RWPE1 (cell line): ENCODE measurements around the gene LHX3.

Source experiments
- CTCF ChIA-PET: fragments of 350-600 bp; sonication (Branson Sonifier 250); formaldehyde crosslinking; extraction: SDS; loops from one replicate; lab custom pipeline; 2021; lab: Yijun Ruan, JAX
- POLR2A ChIA-PET: fragments of 400-600 bp; formaldehyde crosslinking; extraction: SDS; loops from one replicate; lab custom pipeline; 2020; ENCODE audit warnings: antibody characterized with exemption; ENCODE audit not compliant: low non-redundant PET; lab: Yijun Ruan, JAX
- DNase-seq: peaks from one replicate; pipeline ENCODE4 v3.0.0; 2012; ENCODE audit warnings: low spot score
- H3K27ac ChIP-seq: fragments of 450-650 bp; 2 replicates; pipeline ENCODE4 v1.5.1; 2017
- TF ChIP-seq, protein P1 (sequence below): fragments of 450-650 bp; conservative IDR thresholded peaks from 2 replicates; pipeline ENCODE4 v1.5.1; 2017; ENCODE audit warnings: low read depth, mild to moderate bottlenecking

The LHX3 gene

DNA sequence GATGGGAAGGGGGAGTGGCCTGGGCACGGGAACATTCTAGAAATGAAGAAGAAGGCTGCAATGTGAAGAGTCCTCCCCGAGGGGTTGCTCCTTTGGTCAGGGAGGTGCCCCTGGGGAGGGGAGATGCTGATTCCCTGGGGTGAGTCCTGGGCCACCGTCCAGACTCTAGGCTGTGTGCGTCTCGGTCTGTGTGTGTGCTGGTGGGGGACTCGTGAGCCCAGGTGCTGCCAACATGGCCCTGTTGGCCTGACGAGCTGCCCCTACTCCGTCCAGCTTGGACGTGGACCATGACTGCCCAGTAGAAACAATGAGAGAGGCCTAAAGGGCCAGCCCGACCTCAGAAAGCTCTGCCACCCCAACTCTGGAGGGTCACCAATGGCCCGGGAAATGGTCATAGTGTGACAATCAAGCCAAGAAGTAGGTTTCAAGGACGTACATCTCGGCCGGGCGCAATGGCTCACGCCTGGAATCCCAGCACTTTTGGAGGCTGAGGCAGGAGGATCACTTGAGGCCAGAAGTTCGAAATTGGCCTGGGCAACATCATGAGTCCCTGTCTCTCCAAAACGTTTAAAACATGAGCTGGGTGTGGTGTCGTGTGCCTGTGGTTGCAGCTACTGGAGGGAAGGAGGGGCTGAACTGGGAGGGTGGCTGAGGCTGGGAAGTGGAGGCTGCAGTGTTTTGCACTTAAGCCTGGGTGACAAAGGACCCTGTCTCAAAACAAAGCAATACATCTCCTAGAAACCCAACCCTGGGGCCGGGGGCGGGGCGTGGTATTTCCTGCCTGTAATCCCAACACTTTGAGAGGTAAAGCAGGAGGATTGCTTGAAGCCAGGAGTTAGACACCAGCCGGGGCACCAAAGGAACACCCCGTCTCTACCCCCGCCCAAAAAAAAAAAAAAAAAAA, 17.0 kb downstream of the LHX3 start:
- DNase-seq = no peak
- no peak overlapping the region for H3K27ac ChIP-seq
- CTCF ChIA-PET = no interaction called here
- POLR2A ChIA-PET = no interaction called here
- TF ChIP-seq, protein P1, sequence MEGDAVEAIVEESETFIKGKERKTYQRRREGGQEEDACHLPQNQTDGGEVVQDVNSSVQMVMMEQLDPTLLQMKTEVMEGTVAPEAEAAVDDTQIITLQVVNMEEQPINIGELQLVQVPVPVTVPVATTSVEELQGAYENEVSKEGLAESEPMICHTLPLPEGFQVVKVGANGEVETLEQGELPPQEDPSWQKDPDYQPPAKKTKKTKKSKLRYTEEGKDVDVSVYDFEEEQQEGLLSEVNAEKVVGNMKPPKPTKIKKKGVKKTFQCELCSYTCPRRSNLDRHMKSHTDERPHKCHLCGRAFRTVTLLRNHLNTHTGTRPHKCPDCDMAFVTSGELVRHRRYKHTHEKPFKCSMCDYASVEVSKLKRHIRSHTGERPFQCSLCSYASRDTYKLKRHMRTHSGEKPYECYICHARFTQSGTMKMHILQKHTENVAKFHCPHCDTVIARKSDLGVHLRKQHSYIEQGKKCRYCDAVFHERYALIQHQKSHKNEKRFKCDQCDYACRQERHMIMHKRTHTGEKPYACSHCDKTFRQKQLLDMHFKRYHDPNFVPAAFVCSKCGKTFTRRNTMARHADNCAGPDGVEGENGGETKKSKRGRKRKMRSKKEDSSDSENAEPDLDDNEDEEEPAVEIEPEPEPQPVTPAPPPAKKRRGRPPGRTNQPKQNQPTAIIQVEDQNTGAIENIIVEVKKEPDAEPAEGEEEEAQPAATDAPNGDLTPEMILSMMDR = no peak

DNA sequence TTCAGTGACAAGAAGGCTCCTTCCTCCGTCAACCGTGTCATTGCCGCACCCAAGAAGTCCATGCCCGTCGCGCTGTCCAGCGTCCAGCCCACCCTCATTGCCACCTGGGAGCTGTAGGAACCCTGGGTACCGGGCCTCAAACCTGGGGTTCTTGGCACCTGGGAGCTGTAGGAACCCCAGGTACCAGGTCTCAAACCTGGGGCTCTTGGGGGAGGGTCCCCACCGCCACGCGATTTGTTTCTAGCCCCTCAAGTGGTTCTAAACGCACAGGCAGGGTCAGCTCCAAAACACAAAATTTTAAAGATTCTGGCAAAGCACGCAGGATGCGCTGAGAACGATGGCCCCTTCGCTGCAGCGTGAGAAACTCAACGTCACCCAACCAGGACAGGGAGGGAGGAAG, 17.7 kb downstream of the LHX3 start:
- no peak overlapping the region for H3K27ac ChIP-seq
- TF ChIP-seq, protein P1 = no peak
- ChIA-PET CTCF (interaction anchor here (0.6 kb wide), 1 partner anchor 881 kb away, joined by 3 read pairs; no protein-coding TSS in a partner anchor), POLR2A (no interaction called here)
- no peak for DNase-seq

DNA sequence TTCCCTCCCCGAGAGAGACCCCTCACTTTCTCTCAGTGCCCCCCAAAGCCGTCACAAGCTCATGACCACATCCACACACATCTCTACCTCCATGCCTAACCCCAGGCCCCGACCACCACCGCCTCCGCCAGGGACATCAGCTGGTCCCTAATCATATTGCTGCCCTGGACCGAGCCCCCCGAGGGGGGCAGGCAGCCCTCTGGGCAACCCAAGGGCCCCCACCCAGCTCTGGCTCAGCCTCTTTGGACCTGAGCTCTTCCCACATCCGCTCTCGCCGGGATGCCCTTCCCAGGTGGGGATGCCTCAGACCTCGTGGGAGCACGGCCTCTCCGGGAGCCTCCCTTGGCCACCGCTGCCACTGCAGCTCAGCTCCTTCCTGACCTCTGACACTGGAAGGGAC, 18.5 kb downstream of the LHX3 start:
- H3K27ac ChIP-seq = no peak overlapping the region
- TF ChIP-seq, protein P1 = no peak
- DNase-seq = no peak
- ChIA-PET CTCF (interaction anchor here (0.6 to 0.9 kb wide), 4 partner anchors 13 to 881 kb away, joined by 3 to 6 read pairs (median 4); no protein-coding TSS in a partner anchor), POLR2A (no interaction called here)

DNA sequence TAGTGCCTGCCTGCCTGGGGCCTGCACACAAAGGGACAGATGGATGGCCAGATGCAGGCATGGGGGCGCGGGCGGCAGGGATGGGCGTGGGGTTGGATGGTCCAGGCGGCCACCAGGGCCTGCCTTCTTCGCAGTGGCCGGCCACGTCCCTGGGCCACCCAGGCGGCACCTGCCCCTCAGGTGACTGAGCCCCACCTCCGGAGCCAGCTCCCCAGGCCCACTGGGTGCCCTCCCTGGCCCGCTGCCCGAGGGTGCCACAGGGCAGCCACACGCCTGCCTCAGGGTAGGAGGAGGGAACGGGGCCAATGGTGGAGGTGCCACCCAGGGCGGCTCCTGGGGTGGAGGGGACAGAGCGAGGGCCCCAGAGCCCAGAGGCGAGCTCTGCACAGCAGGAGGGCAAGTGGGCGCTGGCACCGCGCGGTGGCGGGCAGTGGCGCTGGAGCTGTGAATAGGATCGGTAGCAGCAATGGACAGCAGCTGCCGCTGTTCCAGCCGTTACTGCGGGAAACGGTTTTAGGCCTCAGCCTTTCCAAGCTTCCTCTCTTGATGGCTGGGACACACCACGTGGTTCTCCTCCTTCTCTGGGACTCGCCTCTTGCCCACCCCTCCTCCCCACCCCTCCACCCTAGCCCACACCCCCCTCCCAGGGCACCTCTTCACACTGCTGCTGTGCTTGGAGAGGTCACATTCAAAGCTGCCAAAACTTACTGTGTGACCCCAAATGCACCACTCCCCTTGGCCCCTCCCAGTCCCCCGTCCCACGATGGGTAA, 19.1 kb downstream of the LHX3 start:
- TF ChIP-seq, protein P1 = no peak
- DNase-seq = no peak
- ChIA-PET POLR2A (no interaction called here), CTCF (interaction anchor here (0.7 to 1.7 kb wide), 4 partner anchors 12 to 82 kb away, joined by 3 to 6 read pairs (median 4); no protein-coding TSS in a partner anchor)
- H3K27ac ChIP-seq = no peak overlapping the region

DNA sequence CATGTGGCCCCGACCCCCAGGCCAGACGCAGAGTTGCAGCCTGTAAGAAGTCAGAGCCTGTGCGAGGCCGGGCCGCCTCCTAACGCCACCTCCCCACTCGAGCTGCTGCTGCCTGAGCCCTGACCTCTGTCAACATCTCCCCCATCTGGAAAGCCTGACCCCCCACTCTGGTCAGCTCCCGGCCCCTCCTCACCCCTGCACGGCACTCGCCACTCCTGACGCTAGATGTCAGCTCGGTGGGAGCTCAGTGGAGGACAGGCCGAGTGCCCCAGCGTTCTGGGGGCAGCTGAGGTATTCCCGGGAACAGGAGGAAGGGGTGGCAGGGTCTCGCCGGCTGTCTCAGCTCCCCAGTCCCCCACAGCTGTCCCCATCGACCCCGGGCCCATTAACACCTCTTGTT, 19.9 kb downstream of the LHX3 start:
- CTCF ChIA-PET = interaction anchor here (1.2 to 1.7 kb wide), 2 partner anchors 13 to 83 kb away, joined by 4 to 9 read pairs; no protein-coding TSS in a partner anchor
- H3K27ac ChIP-seq = no peak overlapping the region
- POLR2A ChIA-PET = no interaction called here
- TF ChIP-seq, protein P1 = no peak
- no peak for DNase-seq

DNA sequence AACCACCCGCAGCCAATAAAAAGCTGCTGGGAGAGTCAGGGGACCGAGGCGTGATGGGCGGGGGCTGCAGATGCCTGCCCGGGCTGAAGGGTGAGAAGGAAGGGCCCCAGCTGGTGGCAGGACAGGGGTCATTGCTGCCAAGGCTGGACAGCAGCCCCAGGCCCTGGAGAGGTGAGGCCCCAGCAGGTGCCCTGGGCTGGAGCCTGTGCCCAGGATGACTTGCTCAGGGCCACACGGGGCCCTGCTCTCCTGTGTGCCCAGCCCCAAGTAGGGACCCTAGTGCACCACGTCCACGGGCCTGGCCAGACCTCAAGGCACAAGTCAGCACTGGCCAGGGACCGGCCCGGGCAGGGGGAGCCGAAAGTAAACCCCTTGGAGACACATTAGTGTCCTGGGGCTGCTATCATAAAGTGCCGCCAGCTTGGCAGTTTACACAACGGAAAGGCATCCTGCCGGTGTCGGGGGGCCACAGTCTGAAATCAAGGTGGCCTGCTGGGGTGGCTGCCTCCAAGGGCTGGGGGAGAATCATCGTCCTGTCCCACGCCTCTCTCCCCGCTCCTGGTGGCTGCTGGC, 22.0 kb downstream of the LHX3 start:
- ChIA-PET POLR2A (no interaction called here), CTCF (interaction anchor here (0.8 kb wide), 1 partner anchor 12 kb away, joined by 3 read pairs; no protein-coding TSS in a partner anchor)
- TF ChIP-seq, protein P1 = no peak

More for the DNA sequence above, 22.0 kb downstream of the LHX3 start:
- H3K27ac ChIP-seq = no peak overlapping the region
- no peak for DNase-seq
